MM.1S (cell line): Measurements from ENCODE around the gene RDH12.

Experiments
- CTCF ChIP-seq: fragments of 300-600 bp; sonication (generic); IDR thresholded peaks from 2 replicates; pipeline ENCODE4 v1.5.1; 2016; ENCODE audit warnings: antibody characterized with exemption, low read length, mixed read lengths
- EZH2 ChIP-seq: fragments of 300-600 bp; sonication (generic); optimal IDR thresholded peaks from 2 replicates; pipeline ENCODE3; 2017; ENCODE audit warnings: low read depth, mild to moderate bottlenecking, antibody characterized with exemption, low read length, mixed read lengths
- EZH2phosphoT487 ChIP-seq: fragments of 300-600 bp; sonication (generic); IDR thresholded peaks from 2 replicates; pipeline ENCODE4 v1.6.1; 2018; ENCODE audit warnings: antibody characterized with exemption, low read length

GRCh38 chr14:67673451-67673850, 28.2 kb upstream of the RDH12 start:
- TF ChIP-seq CTCF (no peak), EZH2 (no peak), EZH2phosphoT487 (no peak)
